HCT116 (cell line): ENCODE results near the gene RASA2. TPM values are rescaled to one million over a fixed set of nuclear protein-coding genes. Genes with fewer than 3 reads are reported as not detected.

Experiments
- ATAC-seq: fragments of 200-7000 bp; cut with Tn5 transposase; 2 replicates; pipeline ENCODE4 v1.9.1; 2020; ENCODE audit warnings: mild to moderate bottlenecking, moderate library complexity
- BruUV-seq: library from RNA; stranded (reverse); fragments of 400-500 nt; replicated peaks from 2 replicates; lab custom pipeline; 2021; lab: Mats Ljungman, UMichigan
- CTCF ChIA-PET: fragments of 300-600 bp; sonication (Branson Sonifier 250); formaldehyde crosslinking; loops from one replicate; lab custom pipeline; 2021; ENCODE audit warnings: antibody characterized with exemption; lab: Charles Lee
- POLR2A ChIA-PET: fragments of 300-600, 350-600 bp; sonication (Branson Sonifier 250); formaldehyde crosslinking; loops from one replicate; lab custom pipeline; 2021; ENCODE audit warnings: antibody characterized with exemption; lab: Charles Lee
- RAD21 ChIA-PET, 2 experiments: fragments of 300-600 bp; sonication (Branson Sonifier 250); formaldehyde crosslinking; loops; one replicate each; lab custom pipeline; 2023; ENCODE audit warnings: low total read pairs in 2 of 2; ENCODE audit not compliant: uncharacterized antibody in 2 of 2, unreplicated experiment in 2 of 2, low non-redundant PET in 1 of 2; lab: Charles Lee
- DNase-seq: peaks from one replicate; pipeline ENCODE4 v3.0.0-alpha.2; 2010; ENCODE audit warnings: low read depth, low spot score
- H2AFZ ChIP-seq: fragments of 200-600 bp; shearing (Covaris generic), sonication (generic); 2 replicates; pipeline ENCODE4 v1.6.1; 2017; ENCODE audit warnings: low read depth, mixed run types, mixed read lengths, antibody characterized with exemption, low read length; ENCODE audit not compliant: poor library complexity, severe bottlenecking
- H3K27ac ChIP-seq: 2 replicates; pipeline ENCODE4 v1.5.1; 2012; ENCODE audit warnings: low read depth, low read length
- H3K27me3 ChIP-seq: fragments of 200-600 bp; sonication (generic); 2 replicates; pipeline ENCODE4 v1.6.1; 2016; ENCODE audit warnings: mixed run types, low read length, mixed read lengths; ENCODE audit not compliant: insufficient read depth
- H3K36me3 ChIP-seq, 2 experiments: fragments of 200-500 bp in 1 of 2; fragments of 200-600 bp in 1 of 2; sonication (Bioruptor generic) in 1 of 2; sonication (generic) in 1 of 2; 2 replicates each; pipeline versions ENCODE4 v1.5.1 to v1.6.1; 2014 to 2016; ENCODE audit warnings: low read length in 2 of 2, inconsistent platforms in 1 of 2, mixed read lengths in 1 of 2, mixed run types in 1 of 2; ENCODE audit not compliant: insufficient read depth in 2 of 2, control insufficient read depth in 1 of 2
- H3K4me1 ChIP-seq, 2 experiments: fragments of 200-600 bp in 1 of 2; sonication (generic) in 1 of 2; 2 replicates each; pipeline versions ENCODE4 v1.5.1 to v1.6.1; 2012 to 2017; ENCODE audit warnings: low read length in 2 of 2, inconsistent platforms in 1 of 2, mild to moderate bottlenecking in 1 of 2, mixed read lengths in 1 of 2, mixed run types in 1 of 2, moderate library complexity in 1 of 2; ENCODE audit not compliant: insufficient read depth in 2 of 2, control insufficient read depth in 1 of 2
- H3K4me2 ChIP-seq: fragments of 200-600 bp; sonication (generic); 2 replicates; pipeline ENCODE4 v1.6.1; 2017; ENCODE audit warnings: mixed run types, low read length, mixed read lengths
- H3K4me3 ChIP-seq, 2 experiments: fragments of 200-600 bp in 1 of 2; sonication (generic) in 1 of 2; replicated peaks in 1 of 2; 2 replicates each; pipeline ENCODE4 v1.5.1; 2011 to 2016; ENCODE audit warnings: low read length in 2 of 2, control low read depth in 1 of 2, low read depth in 1 of 2, mild to moderate bottlenecking in 1 of 2, mixed read lengths in 1 of 2, mixed run types in 1 of 2
- H3K79me2 ChIP-seq: fragments of 200-600 bp; sonication (generic); 2 replicates; pipeline ENCODE4 v1.6.1; 2017; ENCODE audit warnings: mild to moderate bottlenecking, mixed run types, low read length, moderate library complexity, mixed read lengths; ENCODE audit not compliant: insufficient read depth
- H3K9ac ChIP-seq: fragments of 200-600 bp; sonication (generic); 2 replicates; pipeline ENCODE4 v1.6.1; 2016; ENCODE audit warnings: low read length, mixed read lengths
- H3K9me2 ChIP-seq: fragments of 200-600 bp; sonication (generic), shearing (Covaris generic); 2 replicates; pipeline ENCODE4 v1.6.1; 2017; ENCODE audit warnings: mixed run types, mild to moderate bottlenecking, moderate library complexity; ENCODE audit not compliant: insufficient read depth
- H3K9me3 ChIP-seq, 2 experiments: fragments of 200-500 bp in 1 of 2; fragments of 200-600 bp in 1 of 2; sonication (Bioruptor generic) in 1 of 2; sonication (generic) in 1 of 2; 2 replicates each; pipeline ENCODE4 v1.6.1; 2014 to 2017; ENCODE audit warnings: low read length in 2 of 2, mixed read lengths in 2 of 2, inconsistent platforms in 1 of 2, low read depth in 1 of 2, mild to moderate bottlenecking in 1 of 2, mixed run types in 1 of 2, moderate library complexity in 1 of 2; ENCODE audit not compliant: control insufficient read depth in 1 of 2, insufficient read depth in 1 of 2
- H4K20me1 ChIP-seq: fragments of 200-600 bp; sonication (generic), shearing (Covaris generic); 2 replicates; pipeline ENCODE4 v1.6.1; 2017; ENCODE audit warnings: mixed run types, mild to moderate bottlenecking, moderate library complexity; ENCODE audit not compliant: insufficient read depth
- CBX3 ChIP-seq: IDR thresholded peaks from 2 replicates; pipeline ENCODE4 v1.6.1; 2012; ENCODE audit warnings: low read depth
- CEBPB ChIP-seq: IDR thresholded peaks from 2 replicates; pipeline ENCODE4 v1.6.1; 2012; ENCODE audit warnings: low read depth
- ELF1 ChIP-seq: IDR thresholded peaks from 2 replicates; pipeline ENCODE4 v1.6.1; 2012; ENCODE audit warnings: low read depth, borderline replicate concordance
- EZH2 ChIP-seq: fragments of 200-600 bp; sonication (generic); IDR thresholded peaks from 2 replicates; pipeline ENCODE4 v1.6.1; 2017; ENCODE audit warnings: antibody characterized with exemption, mixed run types
- FOSL1 ChIP-seq: IDR thresholded peaks from 2 replicates; pipeline ENCODE4 v1.6.1; 2012; ENCODE audit warnings: low read depth
- JUND ChIP-seq: IDR thresholded peaks from 2 replicates; pipeline ENCODE4 v1.6.1; 2012
- MAX ChIP-seq: IDR thresholded peaks from 2 replicates; pipeline ENCODE4 v1.6.1; 2012
- POLR2A ChIP-seq: IDR thresholded peaks from 2 replicates; pipeline ENCODE4 v1.7.0; 2011; ENCODE audit warnings: borderline replicate concordance; ENCODE audit not compliant: insufficient read depth, insufficient read length; ENCODE audit errors: extremely low read depth
- POLR2AphosphoS5 ChIP-seq: IDR thresholded peaks from 2 replicates; pipeline ENCODE4 v1.6.1; 2011; ENCODE audit warnings: mild to moderate bottlenecking, low read depth, low read length, moderate library complexity
- RAD21 ChIP-seq: IDR thresholded peaks from 2 replicates; pipeline ENCODE4 v1.6.1; 2012; ENCODE audit warnings: low read depth, mild to moderate bottlenecking
- SIN3A ChIP-seq: IDR thresholded peaks from 2 replicates; pipeline ENCODE4 v1.6.1; 2012; ENCODE audit warnings: low read depth
- SP1 ChIP-seq: IDR thresholded peaks from 2 replicates; pipeline ENCODE4 v1.6.1; 2012; ENCODE audit warnings: low read depth
- SRF ChIP-seq: IDR thresholded peaks from 2 replicates; pipeline ENCODE4 v1.6.1; 2012; ENCODE audit warnings: low read depth
- TCF7L2 ChIP-seq: IDR thresholded peaks from 2 replicates; pipeline ENCODE4 v1.7.0; 2011; ENCODE audit warnings: borderline replicate concordance, inconsistent platforms; ENCODE audit not compliant: insufficient read depth, insufficient read length; ENCODE audit errors: extremely low read depth
- YY1 ChIP-seq: IDR thresholded peaks from 2 replicates; pipeline ENCODE4 v1.6.1; 2011; ENCODE audit warnings: low read length, low read depth, moderate library complexity, mild to moderate bottlenecking; ENCODE audit not compliant: insufficient replicate concordance; ENCODE audit errors: extremely low read depth
- ZBTB33 ChIP-seq: IDR thresholded peaks from 2 replicates; pipeline ENCODE4 v1.6.1; 2011; ENCODE audit warnings: mild to moderate bottlenecking, low read length, moderate library complexity; ENCODE audit not compliant: insufficient replicate concordance; ENCODE audit errors: extremely low read depth
- ZFX ChIP-seq: fragments of 450-650 bp; IDR thresholded peaks from 2 replicates; pipeline ENCODE4 v1.6.1; 2017
- ZNF274 ChIP-seq: fragments of 200-500 bp; sonication (Bioruptor generic); IDR thresholded peaks from 2 replicates; pipeline ENCODE4 v1.6.1; 2014; ENCODE audit warnings: mild to moderate bottlenecking, low read depth, low read length, inconsistent platforms
- intact Hi-C: fragments of 100-400 bp; cut with micrococcal nuclease; formaldehyde crosslinking; loops from 2 replicates; pipeline ENCODE4 v1.10.0; 2022
- total RNA-seq: library from RNA; stranded (reverse); gene quantifications from one replicate; pipeline ENCODE4 v1.2.1, GENCODE V29; 2021; ENCODE audit not compliant: unreplicated experiment
- TF ChIP-seq, protein P1 (sequence below), 3 experiments: fragments of 200-600 bp in 1 of 3; sonication (generic) in 1 of 3; IDR thresholded peaks in 2 of 3; conservative IDR thresholded peaks in 1 of 3; 2 replicates each; pipeline ENCODE4 v1.5.1; 2012 to 2017; ENCODE audit warnings: low read depth in 2 of 3, low read length in 2 of 3, antibody characterized with exemption in 1 of 3, borderline replicate concordance in 1 of 3, control low read depth in 1 of 3, mild to moderate bottlenecking in 1 of 3, mixed read lengths in 1 of 3, mixed run types in 1 of 3, moderate library complexity in 1 of 3; ENCODE audit not compliant: insufficient read depth in 1 of 3
- TF ChIP-seq, protein P2 (sequence below): IDR thresholded peaks from 2 replicates; pipeline ENCODE4 v1.6.1; 2012

The RASA2 gene
- total RNA-seq, 1 experiment from 2014 or later, result 12.8 TPM

DNA sequence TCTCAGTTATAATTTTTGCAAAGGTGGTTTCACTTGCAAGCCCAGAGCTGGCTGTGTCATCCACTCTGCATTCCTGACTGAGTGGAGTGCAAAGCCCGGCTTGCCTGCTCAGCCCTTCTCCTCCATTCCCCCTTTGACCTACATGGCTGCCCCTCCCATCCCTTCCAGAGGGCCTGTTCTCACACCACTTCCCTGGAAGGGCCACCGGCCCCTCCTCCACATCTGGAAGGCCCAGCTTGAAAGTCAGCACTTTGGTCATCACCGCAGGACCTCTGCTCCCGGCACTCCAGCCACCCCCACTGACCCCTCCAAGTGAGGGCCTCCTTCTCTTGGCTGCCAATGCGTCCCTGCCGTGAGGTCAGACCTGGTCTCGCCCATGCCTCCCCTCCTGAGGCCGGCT, 177.2 kb downstream of the RASA2 start:
- TF ChIP-seq ZFX (no peak), MAX (no peak), JUND (no peak), CEBPB (no peak), RAD21 (no peak), SIN3A (no peak), EZH2 (no peak), CBX3 (no peak), TCF7L2 (no peak), ELF1 (no peak), POLR2AphosphoS5 (no peak), FOSL1 (no peak), ZBTB33 (no peak), POLR2A (no peak), SP1 (no peak), ZNF274 (no peak), YY1 (no peak), SRF (no peak)
- TF ChIP-seq, protein P1, sequence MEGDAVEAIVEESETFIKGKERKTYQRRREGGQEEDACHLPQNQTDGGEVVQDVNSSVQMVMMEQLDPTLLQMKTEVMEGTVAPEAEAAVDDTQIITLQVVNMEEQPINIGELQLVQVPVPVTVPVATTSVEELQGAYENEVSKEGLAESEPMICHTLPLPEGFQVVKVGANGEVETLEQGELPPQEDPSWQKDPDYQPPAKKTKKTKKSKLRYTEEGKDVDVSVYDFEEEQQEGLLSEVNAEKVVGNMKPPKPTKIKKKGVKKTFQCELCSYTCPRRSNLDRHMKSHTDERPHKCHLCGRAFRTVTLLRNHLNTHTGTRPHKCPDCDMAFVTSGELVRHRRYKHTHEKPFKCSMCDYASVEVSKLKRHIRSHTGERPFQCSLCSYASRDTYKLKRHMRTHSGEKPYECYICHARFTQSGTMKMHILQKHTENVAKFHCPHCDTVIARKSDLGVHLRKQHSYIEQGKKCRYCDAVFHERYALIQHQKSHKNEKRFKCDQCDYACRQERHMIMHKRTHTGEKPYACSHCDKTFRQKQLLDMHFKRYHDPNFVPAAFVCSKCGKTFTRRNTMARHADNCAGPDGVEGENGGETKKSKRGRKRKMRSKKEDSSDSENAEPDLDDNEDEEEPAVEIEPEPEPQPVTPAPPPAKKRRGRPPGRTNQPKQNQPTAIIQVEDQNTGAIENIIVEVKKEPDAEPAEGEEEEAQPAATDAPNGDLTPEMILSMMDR (IDR thresholded peaks at IDR 0.05 in 2 of 3, conservative IDR thresholded peaks at IDR 0.05 in 1 of 3; ENCODE audit: borderline replicate concordance in 1 of 3, insufficient read depth in 1 of 3, low read depth in 2 of 3, low read length in 2 of 3), result no peak
- TF ChIP-seq, protein P2, sequence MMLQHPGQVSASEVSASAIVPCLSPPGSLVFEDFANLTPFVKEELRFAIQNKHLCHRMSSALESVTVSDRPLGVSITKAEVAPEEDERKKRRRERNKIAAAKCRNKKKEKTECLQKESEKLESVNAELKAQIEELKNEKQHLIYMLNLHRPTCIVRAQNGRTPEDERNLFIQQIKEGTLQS, result no peak
- no peaks in the 10 kb centered on the region for H3K27me3 ChIP-seq
- H3K36me3 ChIP-seq, result no peaks in the 10 kb centered on the region
- intact Hi-C loops, result no loop called here
- H4K20me1 ChIP-seq, result no peaks in the 10 kb centered on the region
- H3K9ac ChIP-seq, result no peak overlapping the region
- no peak overlapping the region for H2AFZ ChIP-seq
- H3K79me2 ChIP-seq, result no peaks in the 10 kb centered on the region
- no peak overlapping the region for H3K4me3 ChIP-seq
- no peak overlapping the region for H3K4me2 ChIP-seq
- no peak overlapping the region for H3K27ac ChIP-seq
- ATAC-seq, result no peak
- H3K9me2 ChIP-seq, result no peaks in the 10 kb centered on the region
- POLR2A ChIA-PET, result no interaction called here
- peaks cover 4 to 12% of the 10 kb centered on the region in 2 experiments; a peak in 3 of 4 replicates for H3K4me1 ChIP-seq
- H3K9me3 ChIP-seq, result no peaks in the 10 kb centered on the region
- CTCF ChIA-PET, result no interaction called here
- RAD21 ChIA-PET, result no interaction called here
- DNase-seq, result no peak
- no TSS peak for BruUV-seq
